SK-N-SH (cell line): ENCODE measurements around the gene TMEM134. TPM values are rescaled to one million over a fixed set of nuclear protein-coding genes. Genes with fewer than 3 reads are reported as not detected.
A peak's percentile ranks its signal among the peaks of the same experiment; 100 is the strongest.

ENCODE experiments used
- CTCF ChIA-PET: fragments of 300-600, 350-600 bp; formaldehyde crosslinking; extraction: SDS; loops from one replicate; lab custom pipeline; 2021; lab: Yijun Ruan, JAX
- POLR2A ChIA-PET: fragments of 350-600 bp; sonication (Branson Sonifier 250); formaldehyde crosslinking; extraction: SDS; loops from one replicate; lab custom pipeline; 2020; ENCODE audit warnings: antibody characterized with exemption, inconsistent platforms; lab: Yijun Ruan, JAX
- DNase-seq: peaks from one replicate; pipeline ENCODE4 v3.0.0; 2012
- H2AFZ ChIP-seq: fragments of 200-600 bp; sonication (generic); 2 replicates; pipeline ENCODE4 v1.8.1; 2016; ENCODE audit warnings: antibody characterized with exemption, mild to moderate bottlenecking, low read depth
- H3F3A ChIP-seq: fragments of 200-600 bp; sonication (generic); replicated peaks from 2 replicates; pipeline ENCODE3; 2016; ENCODE audit warnings: antibody characterized with exemption, mild to moderate bottlenecking; ENCODE audit not compliant: insufficient read depth
- H3K27ac ChIP-seq, 2 experiments: fragments of 200-500 bp in 1 of 2; fragments of 200-600 bp in 1 of 2; sonication (Bioruptor generic) in 1 of 2; sonication (generic), shearing (Covaris generic) in 1 of 2; 2 replicates each; pipeline versions ENCODE4 v1.5.1 to v1.6.1; 2014 to 2016; ENCODE audit warnings: low read depth in 2 of 2, inconsistent platforms in 1 of 2, low read length in 1 of 2, mild to moderate bottlenecking in 1 of 2, mixed read lengths in 1 of 2
- H3K27me3 ChIP-seq: fragments of 200-600 bp; sonication (generic), shearing (Covaris generic); 2 replicates; pipeline ENCODE4 v1.6.1; 2016; ENCODE audit warnings: mixed run types; ENCODE audit not compliant: insufficient read depth
- H3K36me3 ChIP-seq, 2 experiments: fragments of 200-500 bp in 1 of 2; fragments of 200-600 bp in 1 of 2; sonication (Bioruptor generic) in 1 of 2; sonication (generic) in 1 of 2; replicated peaks in 1 of 2; 2 replicates each; pipeline versions ENCODE3 to v1.5.1; 2014 to 2016; ENCODE audit warnings: low read length in 1 of 2, mild to moderate bottlenecking in 1 of 2; ENCODE audit not compliant: insufficient read depth in 2 of 2, control insufficient read depth in 1 of 2
- H3K4me1 ChIP-seq, 2 experiments: fragments of 200-500 bp in 1 of 2; fragments of 200-600 bp in 1 of 2; sonication (Bioruptor generic) in 1 of 2; sonication (generic), shearing (Covaris generic) in 1 of 2; 2 replicates each; pipeline versions ENCODE4 v1.5.1 to v1.6.1; 2014 to 2016; ENCODE audit warnings: low read depth in 1 of 2, low read length in 1 of 2, mixed run types in 1 of 2; ENCODE audit not compliant: insufficient read depth in 2 of 2, control insufficient read depth in 1 of 2
- H3K4me2 ChIP-seq: fragments of 200-600 bp; sonication (generic), shearing (Covaris generic); 2 replicates; pipeline ENCODE4 v1.6.1; 2017; ENCODE audit warnings: mixed run types
- H3K4me3 ChIP-seq, 2 experiments: fragments of 200-500 bp in 1 of 2; fragments of 200-600 bp in 1 of 2; sonication (Bioruptor generic) in 1 of 2; sonication (generic), shearing (Covaris generic) in 1 of 2; 2 replicates each; pipeline versions ENCODE4 v1.5.1 to v1.8.1; 2014 to 2016; ENCODE audit warnings: low read depth in 2 of 2, inconsistent platforms in 1 of 2, low read length in 1 of 2, mild to moderate bottlenecking in 1 of 2, mixed read lengths in 1 of 2, moderate library complexity in 1 of 2
- H3K79me2 ChIP-seq: fragments of 200-600 bp; sonication (generic); 2 replicates; pipeline ENCODE4 v1.8.1; 2017; ENCODE audit warnings: mild to moderate bottlenecking; ENCODE audit not compliant: insufficient read depth
- H3K9ac ChIP-seq: fragments of 200-600 bp; sonication (generic); 2 replicates; pipeline ENCODE4 v1.6.1; 2017; ENCODE audit warnings: mixed run types
- H3K9me2 ChIP-seq: fragments of 200-600 bp; sonication (generic); 2 replicates; pipeline ENCODE4 v1.6.1; 2017; ENCODE audit warnings: mixed run types
- H3K9me3 ChIP-seq: fragments of 200-600 bp; sonication (generic); 2 replicates; pipeline ENCODE4 v1.6.1; 2017; ENCODE audit warnings: mixed run types, mild to moderate bottlenecking, moderate library complexity
- H4K20me1 ChIP-seq: fragments of 200-600 bp; sonication (generic); 2 replicates; pipeline ENCODE4 v1.6.1; 2017; ENCODE audit warnings: mild to moderate bottlenecking, mixed run types; ENCODE audit not compliant: insufficient read depth
- CHD2 ChIP-seq: fragments of 150-350 bp; IDR thresholded peaks from 2 replicates; pipeline ENCODE4 v1.6.1; 2018; ENCODE audit warnings: low read length; ENCODE audit not compliant: partially characterized antibody
- ELF1 ChIP-seq: IDR thresholded peaks from 2 replicates; pipeline ENCODE4 v1.4.0; 2012
- EP300 ChIP-seq, 2 experiments: IDR thresholded peaks; 2 replicates each; pipeline versions ENCODE4 v1.4.0 to v1.6.1; 2012; ENCODE audit warnings: borderline replicate concordance in 1 of 2, low read depth in 1 of 2, low read length in 1 of 2
- JUND ChIP-seq: IDR thresholded peaks from 2 replicates; pipeline ENCODE4 v1.4.0; 2012
- MAX ChIP-seq: IDR thresholded peaks from 2 replicates; pipeline ENCODE4 v1.4.0; 2012; ENCODE audit warnings: low read depth
- NFIC ChIP-seq: IDR thresholded peaks from 2 replicates; pipeline ENCODE4 v1.4.0; 2012; ENCODE audit warnings: borderline replicate concordance
- NRF1 ChIP-seq: IDR thresholded peaks from 2 replicates; pipeline ENCODE4 v1.6.1; 2012; ENCODE audit warnings: low read depth, mild to moderate bottlenecking, low read length
- RAD21 ChIP-seq: IDR thresholded peaks from 2 replicates; pipeline ENCODE4 v1.6.1; 2012; ENCODE audit warnings: mild to moderate bottlenecking, low read length
- RCOR1 ChIP-seq: fragments of 150-350 bp; IDR thresholded peaks from 2 replicates; pipeline ENCODE4 v1.6.1; 2017; ENCODE audit warnings: antibody characterized with exemption, low read length
- REST ChIP-seq: IDR thresholded peaks from 2 replicates; pipeline ENCODE4 v1.6.1; 2012; ENCODE audit warnings: mild to moderate bottlenecking, low read depth, low read length, moderate library complexity
- TAF1 ChIP-seq: IDR thresholded peaks from 2 replicates; pipeline ENCODE4 v1.6.1; 2012; ENCODE audit warnings: low read depth, mild to moderate bottlenecking, low read length, moderate library complexity, borderline replicate concordance
- USF1 ChIP-seq: IDR thresholded peaks from 2 replicates; pipeline ENCODE4 v1.4.0; 2012; ENCODE audit warnings: low read depth, borderline replicate concordance
- YY1 ChIP-seq: IDR thresholded peaks from 2 replicates; pipeline ENCODE4 v1.4.0; 2012; ENCODE audit warnings: low read depth, mild to moderate bottlenecking
- WGBS: methylation state at CpG from one replicate; pipeline ENCODE4 v1.1.6; 2017; ENCODE audit warnings: low lambda C conversion rate; 5-methylcytosine and 5-hydroxymethylcytosine counted together
- polyA plus RNA-seq, 3 experiments: library from polyadenylated mRNA; depleted of rRNA; stranded (reverse); fragments of >200 nt; gene quantifications; 2 replicates each; pipeline ENCODE4 v1.2.3, GENCODE V29; 2012
- TF ChIP-seq, protein P1 (sequence below): IDR thresholded peaks from 2 replicates; pipeline ENCODE4 v1.4.0; 2012; ENCODE audit warnings: low read depth, borderline replicate concordance
- TF ChIP-seq, protein P2 (sequence below): IDR thresholded peaks from 2 replicates; pipeline ENCODE4; 2012

The TMEM134 gene
- polyA plus RNA-seq, 1 of the 3 experiments (the other 2 are of a cell fraction) = 132 TPM

- TF ChIP-seq, protein P1, sequence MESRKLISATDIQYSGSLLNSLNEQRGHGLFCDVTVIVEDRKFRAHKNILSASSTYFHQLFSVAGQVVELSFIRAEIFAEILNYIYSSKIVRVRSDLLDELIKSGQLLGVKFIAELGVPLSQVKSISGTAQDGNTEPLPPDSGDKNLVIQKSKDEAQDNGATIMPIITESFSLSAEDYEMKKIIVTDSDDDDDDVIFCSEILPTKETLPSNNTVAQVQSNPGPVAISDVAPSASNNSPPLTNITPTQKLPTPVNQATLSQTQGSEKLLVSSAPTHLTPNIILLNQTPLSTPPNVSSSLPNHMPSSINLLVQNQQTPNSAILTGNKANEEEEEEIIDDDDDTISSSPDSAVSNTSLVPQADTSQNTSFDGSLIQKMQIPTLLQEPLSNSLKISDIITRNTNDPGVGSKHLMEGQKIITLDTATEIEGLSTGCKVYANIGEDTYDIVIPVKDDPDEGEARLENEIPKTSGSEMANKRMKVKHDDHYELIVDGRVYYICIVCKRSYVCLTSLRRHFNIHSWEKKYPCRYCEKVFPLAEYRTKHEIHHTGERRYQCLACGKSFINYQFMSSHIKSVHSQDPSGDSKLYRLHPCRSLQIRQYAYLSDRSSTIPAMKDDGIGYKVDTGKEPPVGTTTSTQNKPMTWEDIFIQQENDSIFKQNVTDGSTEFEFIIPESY = no peak
- no peak for TF ChIP-seq YY1
- TF ChIP-seq NFIC = no peak
- no peak for TF ChIP-seq CHD2
These were observed 23.5 kb downstream of the TMEM134 start (continued) for GRCh38 chr11:67445515-67445914.

DNA sequence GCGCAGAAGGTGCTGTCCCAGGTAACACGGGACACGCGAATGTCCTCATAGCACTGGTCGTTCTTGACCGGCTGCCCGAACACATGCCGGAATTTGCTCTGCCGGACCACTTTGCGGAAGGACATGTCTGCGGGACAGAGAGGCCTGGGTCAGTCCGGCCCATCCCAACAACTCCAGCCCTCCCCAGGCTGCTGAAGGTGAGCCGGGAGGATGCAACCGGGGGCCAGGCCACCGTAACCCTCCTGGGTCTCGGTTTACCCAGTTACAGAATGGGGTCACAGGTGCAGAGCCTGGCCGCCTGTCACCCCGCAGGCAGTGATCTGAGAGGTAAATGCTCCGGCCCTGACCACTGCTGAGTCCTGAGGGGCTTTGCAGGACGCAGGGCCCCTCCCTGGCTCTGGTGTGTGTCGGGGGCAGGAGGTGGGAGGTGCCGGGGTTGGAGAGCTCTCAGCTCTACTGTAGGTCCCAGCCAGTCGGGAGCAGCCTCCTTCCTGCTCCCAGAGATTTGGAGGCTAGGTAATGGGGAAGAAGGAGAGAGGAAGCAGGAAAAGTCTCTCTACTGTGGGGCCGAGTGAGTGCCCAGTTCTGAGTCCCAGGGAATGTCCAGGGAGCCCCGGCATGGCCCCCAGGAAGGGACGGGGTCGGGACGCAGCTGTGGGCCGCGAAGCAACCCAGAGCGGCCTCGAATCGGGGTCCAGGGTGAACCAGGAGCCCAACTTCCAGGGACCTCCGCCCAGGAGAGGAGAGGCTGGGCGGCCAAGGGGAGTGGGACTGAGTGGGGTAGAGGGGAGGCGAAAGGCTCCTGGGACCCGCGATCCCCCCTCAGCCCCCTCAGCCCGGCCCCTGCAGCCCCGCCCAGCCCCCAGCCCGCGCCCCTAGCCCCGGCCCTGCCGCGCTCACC, 26.3 kb downstream of the TMEM134 start:
- WGBS = 18% methylated on average over 17 of the region's 45 CpGs
- H3K36me3 ChIP-seq = peaks cover 0 to 25% of the 10 kb centered on the region in 2 experiments
- H3K9me3 ChIP-seq = no peaks in the 10 kb centered on the region
- no peaks in the 10 kb centered on the region for H4K20me1 ChIP-seq
- H3K27ac ChIP-seq = peak overlapping the region; percentile 44 to 51
- peaks cover 12% of the 10 kb centered on the region; the same call in 1 of the 2 replicates for H3K79me2 ChIP-seq
- no peak overlapping the region for H2AFZ ChIP-seq
- no peak for DNase-seq
- TF ChIP-seq RAD21 = no peak
- TF ChIP-seq TAF1 = no peak
- no peak for TF ChIP-seq MAX
- TF ChIP-seq CHD2 = no peak
- TF ChIP-seq RCOR1 = no peak
- H3K9me2 ChIP-seq = no peaks in the 10 kb centered on the region
- no peaks in the 10 kb centered on the region for H3F3A ChIP-seq
- H3K4me1 ChIP-seq = peaks cover 4 to 11% of the 10 kb centered on the region in 2 experiments; a peak in 3 of 4 replicates
- H3K4me3 ChIP-seq = peak overlapping the region; percentile 80 to 83
- H3K9ac ChIP-seq = peak overlapping the region; percentile 80
- CTCF ChIA-PET = no interaction called here
- no peaks in the 10 kb centered on the region for H3K27me3 ChIP-seq
- POLR2A ChIA-PET = no interaction called here
- peak overlapping the region; percentile 95 for H3K4me2 ChIP-seq

DNA sequence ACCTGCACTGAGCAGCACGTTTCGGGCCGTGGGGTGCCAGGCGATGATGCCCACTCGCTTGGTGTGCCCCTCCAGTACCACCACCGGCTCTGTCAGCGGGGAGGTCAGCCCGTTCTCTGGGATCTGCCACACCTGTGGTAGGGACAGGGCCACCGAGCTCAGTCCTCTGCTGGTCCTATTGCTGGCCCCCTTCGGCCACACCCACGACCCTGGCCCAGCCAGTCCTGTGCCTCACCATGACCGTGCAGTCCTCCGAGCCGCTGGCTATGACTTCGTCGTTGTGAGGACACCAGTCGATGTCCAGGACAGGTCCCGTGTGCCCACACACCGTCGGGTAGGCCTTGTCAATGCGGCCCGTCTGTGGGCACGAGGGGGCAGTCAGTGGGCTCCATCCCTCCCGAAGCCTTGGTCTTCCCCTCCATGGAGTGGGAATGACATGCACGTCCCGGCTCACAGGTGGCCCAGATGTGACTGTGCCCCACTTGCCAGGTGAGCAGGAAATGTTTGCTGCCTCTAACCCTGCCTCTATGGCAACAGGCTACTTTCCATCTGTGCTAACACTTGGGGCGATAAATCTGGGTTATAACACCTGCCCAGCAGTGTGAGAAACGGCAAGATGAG, 27.2 kb downstream of the TMEM134 start:
- H3K27me3 ChIP-seq = no peaks in the 10 kb centered on the region
- no peaks in the 10 kb centered on the region for H3K9me2 ChIP-seq
- H4K20me1 ChIP-seq = no peaks in the 10 kb centered on the region
- POLR2A ChIA-PET = interaction anchor here (0.7 to 1.7 kb wide), 3 partner anchors 11 to 40 kb away, joined by 3 to 4 read pairs (median 3); partner anchors contain the start of genes PPP1CA and RPS6KB2
- CTCF ChIA-PET = interaction anchor here (0.7 kb wide), 1 partner anchor 12 kb away, joined by 3 read pairs; no protein-coding TSS in a partner anchor
- H3K36me3 ChIP-seq = peaks cover 0 to 31% of the 10 kb centered on the region in 2 experiments
- no peaks in the 10 kb centered on the region for H3F3A ChIP-seq
- H3K27ac ChIP-seq = no peak overlapping the region
- no peak overlapping the region for H2AFZ ChIP-seq
- peak overlapping the region in 1 of 2 experiments; percentile 83; a peak in 1 of 4 replicates for H3K4me3 ChIP-seq
- no peak overlapping the region for H3K9ac ChIP-seq
- WGBS = 87% methylated on average over 13 of the region's 28 CpGs
- H3K4me1 ChIP-seq = peaks cover 4 to 11% of the 10 kb centered on the region in 2 experiments; a peak in 3 of 4 replicates
- H3K79me2 ChIP-seq = peaks cover 12% of the 10 kb centered on the region; the same call in 1 of the 2 replicates
- H3K9me3 ChIP-seq = no peaks in the 10 kb centered on the region
- DNase-seq = no peak
- H3K4me2 ChIP-seq = peak overlapping the region; percentile 95; the same call in 1 of the 2 replicates
- TF ChIP-seq, protein P2, sequence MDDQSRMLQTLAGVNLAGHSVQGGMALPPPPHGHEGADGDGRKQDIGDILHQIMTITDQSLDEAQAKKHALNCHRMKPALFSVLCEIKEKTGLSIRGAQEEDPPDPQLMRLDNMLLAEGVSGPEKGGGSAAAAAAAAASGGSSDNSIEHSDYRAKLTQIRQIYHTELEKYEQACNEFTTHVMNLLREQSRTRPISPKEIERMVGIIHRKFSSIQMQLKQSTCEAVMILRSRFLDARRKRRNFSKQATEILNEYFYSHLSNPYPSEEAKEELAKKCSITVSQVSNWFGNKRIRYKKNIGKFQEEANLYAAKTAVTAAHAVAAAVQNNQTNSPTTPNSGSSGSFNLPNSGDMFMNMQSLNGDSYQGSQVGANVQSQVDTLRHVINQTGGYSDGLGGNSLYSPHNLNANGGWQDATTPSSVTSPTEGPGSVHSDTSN = no peak
- no peak for TF ChIP-seq JUND
- TF ChIP-seq ELF1 = no peak
- TF ChIP-seq NRF1 = no peak
- no peak for TF ChIP-seq REST
- TF ChIP-seq EP300 (IDR thresholded peaks at IDR 0.05; ENCODE audit: borderline replicate concordance in 1 of 2, low read depth in 1 of 2, low read length in 1 of 2) = no peak
- no peak for TF ChIP-seq NFIC
- no peak for TF ChIP-seq USF1
